NT2/D1 (cell line): Measurements from ENCODE around the gene PACS2.

Experiments
- SUZ12 ChIP-seq: IDR thresholded peaks from 2 replicates; pipeline ENCODE4 v1.6.1; 2011; ENCODE audit not compliant: insufficient read length, insufficient read depth; ENCODE audit errors: extremely low read depth
- YY1 ChIP-seq: IDR thresholded peaks from 2 replicates; pipeline ENCODE4 v1.6.1; 2011; ENCODE audit not compliant: insufficient read length, insufficient read depth

DNA sequence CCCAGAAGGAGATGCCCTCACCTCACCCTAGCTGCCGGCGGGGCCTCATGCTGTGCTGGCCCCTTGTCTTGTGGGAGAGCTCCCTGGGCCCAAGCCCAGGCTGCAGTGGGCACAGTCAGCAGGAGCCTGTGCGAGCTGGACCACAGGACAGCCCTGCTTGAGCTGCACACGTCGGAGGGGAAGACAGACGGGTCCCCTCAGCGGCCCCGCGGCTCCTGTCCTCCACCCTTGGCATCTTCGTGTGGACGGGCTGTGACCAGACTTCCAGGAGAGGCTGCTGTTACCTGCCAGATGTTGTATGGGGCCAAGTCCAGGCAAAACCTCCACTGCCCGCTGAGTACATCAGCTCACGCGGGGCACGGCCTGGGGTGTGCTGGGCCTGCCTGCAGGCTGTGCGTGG is 74.4 kb downstream of the PACS2 start:
- TF ChIP-seq SUZ12 (no peak), YY1 (no peak)
